Breast epithelium (tissue), 4 donors: ENCODE measurements around the gene ALK. TPM values are rescaled to one million over a fixed set of nuclear protein-coding genes. Genes with fewer than 3 reads are reported as not detected.

ENCODE experiments used
- DNase-seq, 2 donors: peaks; one replicate each; pipeline ENCODE4 v3.0.0-alpha.2; 2019; ENCODE audit warnings: low spot score in 2 of 2
- H3K27ac ChIP-seq, 2 donors: fragments of 200-600 bp; sonication (generic) in 1 of 2; one replicate each; pipeline ENCODE4 v1.5.1; 2016 to 2019; ENCODE audit warnings: mild to moderate bottlenecking in 1 of 2
- H3K27me3 ChIP-seq, 2 donors: fragments of 200-600 bp; sonication (generic) in 1 of 2; one replicate each; pipeline versions ENCODE4 v1.5.1 to v1.6.0; 2017 to 2019; ENCODE audit warnings: control low read depth in 1 of 2, mild to moderate bottlenecking in 1 of 2
- H3K36me3 ChIP-seq: fragments of 200-600 bp; one replicate; pipeline ENCODE4 v1.5.1; 2019
- H3K4me1 ChIP-seq, 2 donors: fragments of 200-600 bp; sonication (generic); one replicate each; pipeline ENCODE4 v1.5.1; 2016 to 2019; ENCODE audit warnings: control low read depth in 1 of 2
- H3K4me3 ChIP-seq, 3 donors: fragments of 200-600 bp; sonication (generic); 1 replicate in 2 of 3; 2 replicates in 1 of 3; pipeline ENCODE4 v1.5.1; 2016 to 2019; ENCODE audit warnings: mild to moderate bottlenecking in 3 of 3, moderate library complexity in 2 of 3
- H3K9me3 ChIP-seq, 2 donors: fragments of 200-600 bp; sonication (generic) in 1 of 2; one replicate each; pipeline ENCODE4 v1.5.1; 2016 to 2019; ENCODE audit warnings: control low read depth in 1 of 2
- POLR2A ChIP-seq: fragments of 450-650 bp; IDR thresholded peaks from one replicate; pipeline ENCODE4 v1.6.1; 2016; ENCODE audit warnings: antibody characterized with exemption, mild to moderate bottlenecking, moderate library complexity
- POLR2AphosphoS5 ChIP-seq, 3 donors: sonication (generic); formaldehyde crosslinking; IDR thresholded peaks; one replicate each; pipeline ENCODE4 v1.6.1; 2017; ENCODE audit warnings: antibody characterized with exemption in 3 of 3
- intact Hi-C: fragments of 100-400 bp; cut with DNase I; formaldehyde crosslinking; loops from one replicate; pipeline ENCODE4 v1.15.1; 2023; ENCODE audit warnings: low total_unique reads
- total RNA-seq, 3 donors: library from RNA; depleted of rRNA; stranded (reverse); fragments of >200 nt; gene quantifications; one replicate each; pipeline ENCODE4 v1.1.0, GENCODE V29; 2016
- TF ChIP-seq, protein P1 (sequence below), 3 donors: fragments of 450-650 bp; IDR thresholded peaks; one replicate each; pipeline ENCODE4 v1.5.1; 2016 to 2017; ENCODE audit warnings: antibody characterized with exemption in 3 of 3, mild to moderate bottlenecking in 3 of 3, moderate library complexity in 3 of 3

Gene ALK
- total RNA-seq, 3 donors from 2014 or later = 0.33 to 5.6 (median 0.64) TPM

DNA sequence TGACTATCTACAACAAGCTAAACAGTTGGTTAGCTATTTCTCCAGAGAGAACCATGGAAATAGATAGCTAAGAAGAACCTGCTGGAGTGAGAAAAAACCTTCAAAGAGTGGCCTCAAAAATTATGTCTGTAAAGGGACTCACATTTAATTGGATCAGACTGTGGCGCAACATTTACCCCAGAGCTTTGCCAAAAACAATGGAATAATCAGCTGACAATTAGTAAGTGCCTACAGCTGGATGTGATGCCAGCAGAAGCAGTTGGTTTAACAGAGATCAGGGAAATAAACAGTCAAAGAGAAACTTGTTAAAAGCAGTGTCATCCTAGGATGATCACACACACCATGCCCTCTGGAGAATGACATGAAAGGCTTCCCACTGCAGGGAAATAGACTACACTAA lies 495.5 kb downstream of the ALK start:
- Histone ChIP-seq H3K36me3 (no peaks in the 10 kb centered on the region), H3K4me3 (no peak overlapping the region), H3K27me3 (no peaks in the 10 kb centered on the region), H3K27ac (no peak overlapping the region), H3K4me1 (no peaks in the 10 kb centered on the region), H3K9me3 (no peaks in the 10 kb centered on the region)
- TF ChIP-seq POLR2A (no peak), POLR2AphosphoS5 (IDR thresholded peaks at IDR 0.05) (no peak)
- TF ChIP-seq, protein P1, sequence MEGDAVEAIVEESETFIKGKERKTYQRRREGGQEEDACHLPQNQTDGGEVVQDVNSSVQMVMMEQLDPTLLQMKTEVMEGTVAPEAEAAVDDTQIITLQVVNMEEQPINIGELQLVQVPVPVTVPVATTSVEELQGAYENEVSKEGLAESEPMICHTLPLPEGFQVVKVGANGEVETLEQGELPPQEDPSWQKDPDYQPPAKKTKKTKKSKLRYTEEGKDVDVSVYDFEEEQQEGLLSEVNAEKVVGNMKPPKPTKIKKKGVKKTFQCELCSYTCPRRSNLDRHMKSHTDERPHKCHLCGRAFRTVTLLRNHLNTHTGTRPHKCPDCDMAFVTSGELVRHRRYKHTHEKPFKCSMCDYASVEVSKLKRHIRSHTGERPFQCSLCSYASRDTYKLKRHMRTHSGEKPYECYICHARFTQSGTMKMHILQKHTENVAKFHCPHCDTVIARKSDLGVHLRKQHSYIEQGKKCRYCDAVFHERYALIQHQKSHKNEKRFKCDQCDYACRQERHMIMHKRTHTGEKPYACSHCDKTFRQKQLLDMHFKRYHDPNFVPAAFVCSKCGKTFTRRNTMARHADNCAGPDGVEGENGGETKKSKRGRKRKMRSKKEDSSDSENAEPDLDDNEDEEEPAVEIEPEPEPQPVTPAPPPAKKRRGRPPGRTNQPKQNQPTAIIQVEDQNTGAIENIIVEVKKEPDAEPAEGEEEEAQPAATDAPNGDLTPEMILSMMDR (IDR thresholded peaks at IDR 0.05) = no peak
- intact Hi-C loops = no loop called here
- no peak for DNase-seq

DNA sequence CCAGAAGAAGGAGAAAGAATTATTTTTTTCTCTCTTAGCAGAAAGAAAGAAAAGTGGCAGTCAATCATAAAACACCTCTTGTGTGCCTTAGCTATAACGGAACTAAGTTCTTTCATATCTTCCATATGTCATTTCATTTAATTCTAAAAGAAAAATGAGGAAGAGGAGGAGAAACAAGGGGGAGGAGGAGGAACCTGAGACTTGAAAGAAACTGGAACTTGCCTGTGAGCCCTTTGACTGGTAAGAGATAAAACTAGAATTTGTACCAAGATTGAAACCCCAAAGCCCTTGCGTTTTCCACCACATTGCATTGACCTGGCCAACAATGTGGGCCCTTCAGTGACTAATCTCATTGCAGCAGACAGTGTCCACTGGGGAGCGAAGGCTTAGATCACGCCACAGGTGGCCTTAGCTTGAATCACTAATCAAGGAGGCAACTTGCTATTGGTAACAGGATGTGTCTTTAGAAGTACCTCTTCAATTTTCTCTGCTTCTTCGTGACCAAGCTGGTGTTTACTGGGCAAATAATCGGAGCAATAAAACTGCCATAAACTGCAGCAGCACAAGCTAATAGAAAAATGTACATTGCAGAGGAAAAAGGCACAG lies 498.2 kb downstream of the ALK start:
- Histone ChIP-seq H3K4me3 (no peak overlapping the region), H3K9me3 (no peaks in the 10 kb centered on the region), H3K4me1 (no peaks in the 10 kb centered on the region), H3K27ac (no peak overlapping the region), H3K36me3 (no peaks in the 10 kb centered on the region), H3K27me3 (no peaks in the 10 kb centered on the region)
- TF ChIP-seq, protein P1 (IDR thresholded peaks at IDR 0.05) = no peak
- no peak for TF ChIP-seq POLR2A
- intact Hi-C loops = no loop called here
- DNase-seq = no peak

DNA sequence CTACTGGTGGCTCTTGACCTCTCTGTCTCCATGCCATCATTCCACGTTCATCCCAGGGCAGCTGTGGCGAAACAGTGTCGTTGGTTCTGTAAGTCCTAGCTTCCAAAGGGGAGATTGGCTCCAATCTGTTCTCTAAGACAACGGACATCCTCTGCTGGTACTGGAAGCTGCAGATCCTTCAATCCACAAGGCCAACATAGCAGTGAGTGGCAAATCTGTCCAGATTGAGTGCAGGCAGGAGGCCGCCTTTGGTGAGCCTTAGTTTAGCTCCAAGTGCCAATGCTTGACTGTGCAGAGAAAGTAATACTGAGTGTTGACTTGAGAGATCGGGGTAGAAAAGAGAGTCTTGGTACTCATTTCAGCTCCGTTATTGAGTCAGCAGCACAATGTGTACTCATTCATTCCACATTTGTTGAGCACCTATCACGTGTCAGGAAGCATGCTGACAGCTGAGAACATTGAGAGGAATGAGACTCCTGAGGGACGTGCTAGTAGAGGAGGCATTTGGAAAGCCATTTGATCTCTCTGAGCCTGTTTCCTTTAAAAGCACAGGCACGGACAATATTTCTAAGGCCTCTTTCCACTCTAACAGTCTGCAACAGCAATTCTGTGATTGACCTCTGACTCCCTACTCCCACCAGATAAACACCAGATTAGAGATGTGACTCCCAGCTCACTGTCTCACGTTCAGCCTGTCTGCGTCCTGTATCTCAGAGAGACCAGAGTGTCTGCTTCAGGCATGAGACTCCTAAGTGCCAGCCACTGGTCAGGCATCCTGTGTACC lies 500.2 kb downstream of the ALK start:
- Histone ChIP-seq H3K27ac (no peak overlapping the region), H3K4me1 (no peaks in the 10 kb centered on the region), H3K27me3 (no peaks in the 10 kb centered on the region), H3K36me3 (no peaks in the 10 kb centered on the region), H3K9me3 (no peaks in the 10 kb centered on the region), H3K4me3 (no peak overlapping the region)
- intact Hi-C loops = no loop called here
- DNase-seq = no peak
- TF ChIP-seq POLR2A = no peak
- TF ChIP-seq POLR2AphosphoS5 (IDR thresholded peaks at IDR 0.05) = no peak
- TF ChIP-seq, protein P1 (IDR thresholded peaks at IDR 0.05) = no peak

DNA sequence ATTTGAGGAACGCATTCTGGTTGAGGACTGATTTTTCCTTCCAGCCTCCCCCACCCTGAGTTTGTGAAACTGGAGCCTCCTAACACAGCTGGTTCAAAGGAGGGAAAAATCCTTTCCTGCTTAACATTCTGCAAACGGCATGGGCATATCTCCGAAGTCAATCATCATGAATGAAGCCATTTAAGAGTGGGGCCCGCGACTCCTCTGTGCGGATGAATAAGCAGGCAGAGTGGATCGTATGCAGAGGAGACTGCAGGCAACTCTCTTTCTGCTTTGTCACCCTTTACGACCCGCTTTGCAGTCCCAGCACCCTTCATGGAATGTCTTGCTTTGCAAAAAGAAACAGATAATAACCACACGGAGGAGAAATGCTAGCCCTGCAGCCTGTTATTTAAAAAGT lies 500.9 kb downstream of the ALK start:
- H3K9me3 ChIP-seq = no peaks in the 10 kb centered on the region
- no peaks in the 10 kb centered on the region for H3K36me3 ChIP-seq
- H3K27me3 ChIP-seq = no peaks in the 10 kb centered on the region
- DNase-seq = no peak
- H3K4me3 ChIP-seq = no peak overlapping the region
- no peak overlapping the region for H3K27ac ChIP-seq
- H3K4me1 ChIP-seq = no peaks in the 10 kb centered on the region
- TF ChIP-seq POLR2AphosphoS5 (IDR thresholded peaks at IDR 0.05) (no peak), POLR2A (no peak)
- TF ChIP-seq, protein P1 (IDR thresholded peaks at IDR 0.05) = no peak
- intact Hi-C loops = no loop called here

DNA sequence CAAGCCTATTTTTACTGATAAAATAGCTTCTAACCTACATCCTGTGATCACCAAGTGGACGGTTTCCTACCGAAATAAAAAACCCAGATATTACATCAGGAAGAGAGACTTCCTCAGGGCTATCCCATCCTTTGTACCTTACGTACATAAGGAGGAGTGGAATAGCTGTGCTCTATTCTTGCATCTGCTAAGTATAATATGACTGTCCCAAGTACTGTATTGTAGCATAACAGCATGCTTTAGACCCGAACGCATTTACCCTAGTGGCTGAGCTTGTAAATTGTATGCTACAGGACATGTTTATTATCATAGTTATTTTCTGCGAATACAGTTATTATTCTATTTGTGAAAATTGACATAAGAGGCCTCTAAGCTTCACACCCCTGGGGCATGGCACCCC lies 503.8 kb downstream of the ALK start:
- no peaks in the 10 kb centered on the region for H3K4me1 ChIP-seq
- no peak for DNase-seq
- H3K27me3 ChIP-seq = no peaks in the 10 kb centered on the region
- H3K9me3 ChIP-seq = no peaks in the 10 kb centered on the region
- H3K27ac ChIP-seq = no peak overlapping the region
- no peak overlapping the region for H3K4me3 ChIP-seq
- TF ChIP-seq, protein P1 (IDR thresholded peaks at IDR 0.05) = no peak
- TF ChIP-seq POLR2AphosphoS5 (IDR thresholded peaks at IDR 0.05) (no peak), POLR2A (no peak)
- H3K36me3 ChIP-seq = no peaks in the 10 kb centered on the region
- intact Hi-C loops = no loop called here
